OCI-LY1 (cell line): Measurements from ENCODE around the gene AMDHD1.

ENCODE experiments used
- CTCF ChIP-seq: fragments of 200-600 bp; sonication (generic), shearing (Covaris generic); IDR thresholded peaks from 2 replicates; pipeline ENCODE4 v1.5.1; 2017; ENCODE audit warnings: mild to moderate bottlenecking, antibody characterized with exemption, low read length, moderate library complexity, mixed read lengths
- EZH2 ChIP-seq: fragments of 200-600 bp; sonication (generic), shearing (Covaris generic); IDR thresholded peaks from 2 replicates; pipeline ENCODE4 v1.8.0; 2017; ENCODE audit warnings: borderline replicate concordance, mixed run types, mild to moderate bottlenecking, antibody characterized with exemption, low read length, moderate library complexity, mixed read lengths

GRCh38 chr12:95951515-95951914, 8.4 kb downstream of the AMDHD1 start:
- TF ChIP-seq CTCF: no peak
- TF ChIP-seq EZH2: no peak
